Gastroesophageal sphincter (tissue), 4 donors: ENCODE results near the gene FOXJ3. TPM values are rescaled to one million over a fixed set of nuclear protein-coding genes. Genes with fewer than 3 reads are reported as not detected.

Experiments
- ATAC-seq: fragments of 150-250 bp; one replicate; pipeline ENCODE4 v1.9.1; 2016; ENCODE audit warnings: mild to moderate bottlenecking, moderate library complexity
- H3K27ac ChIP-seq, 4 donors: fragments of 200-600 bp; sonication (generic) in 3 of 4; 1 replicate in 3 of 4; 2 replicates in 1 of 4; pipeline ENCODE4 v1.5.1; 2016 to 2019
- H3K27me3 ChIP-seq: fragments of 200-600 bp; sonication (generic); one replicate; pipeline ENCODE4 v1.5.1; 2019
- H3K36me3 ChIP-seq, 2 donors: fragments of 200-600 bp; sonication (generic); one replicate each; pipeline ENCODE4 v1.5.1; 2019; ENCODE audit warnings: control low read depth in 1 of 2
- H3K4me1 ChIP-seq, 3 donors: fragments of 200-600 bp; sonication (generic); 1 replicate in 2 of 3; 2 replicates in 1 of 3; pipeline ENCODE4 v1.5.1; 2016 to 2019; ENCODE audit warnings: control low read depth in 2 of 3
- H3K4me3 ChIP-seq, 2 donors: fragments of 200-600 bp; sonication (generic); one replicate each; pipeline ENCODE4 v1.5.1; 2019; ENCODE audit warnings: mild to moderate bottlenecking in 1 of 2, moderate library complexity in 1 of 2
- H3K9me3 ChIP-seq, 3 donors: fragments of 200-600 bp; sonication (generic); one replicate each; pipeline ENCODE4 v1.5.1; 2017 to 2019; ENCODE audit warnings: control low read depth in 2 of 3
- CTCF ChIP-seq, 4 experiments: fragments of 200-600 bp in 2 of 4; fragments of 450-650 bp in 2 of 4; sonication (generic) in 1 of 4; IDR thresholded peaks; one replicate each; pipeline ENCODE4 v1.5.1; 2017 to 2019; ENCODE audit warnings: antibody characterized with exemption in 4 of 4, mild to moderate bottlenecking in 2 of 4, moderate library complexity in 2 of 4
- EP300 ChIP-seq: sonication (generic); formaldehyde crosslinking; IDR thresholded peaks from one replicate; pipeline ENCODE4 v1.6.1; 2017; ENCODE audit warnings: antibody characterized with exemption, mild to moderate bottlenecking
- POLR2A ChIP-seq, 2 donors: fragments of 450-650 bp; IDR thresholded peaks; one replicate each; pipeline ENCODE4 v1.6.1; 2017; ENCODE audit warnings: antibody characterized with exemption in 2 of 2, mild to moderate bottlenecking in 2 of 2, moderate library complexity in 1 of 2
- POLR2AphosphoS5 ChIP-seq: sonication (generic); formaldehyde crosslinking; IDR thresholded peaks from one replicate; pipeline ENCODE4 v1.6.1; 2017; ENCODE audit warnings: antibody characterized with exemption
- WGBS, 2 donors: methylation state at CpG; one replicate each; pipeline ENCODE4 v1.1.5; 2018; ENCODE audit warnings: low coverage in 1 of 2; 5-methylcytosine and 5-hydroxymethylcytosine counted together
- total RNA-seq, 4 donors: library from RNA; depleted of rRNA; stranded (reverse); fragments of >200 nt; gene quantifications; one replicate each; pipeline ENCODE4 v1.1.0, GENCODE V29; 2016

FOXJ3 gene
- total RNA-seq, 4 donors from 2014 or later, result 36.3 to 57.1 (median 41.4) TPM

DNA sequence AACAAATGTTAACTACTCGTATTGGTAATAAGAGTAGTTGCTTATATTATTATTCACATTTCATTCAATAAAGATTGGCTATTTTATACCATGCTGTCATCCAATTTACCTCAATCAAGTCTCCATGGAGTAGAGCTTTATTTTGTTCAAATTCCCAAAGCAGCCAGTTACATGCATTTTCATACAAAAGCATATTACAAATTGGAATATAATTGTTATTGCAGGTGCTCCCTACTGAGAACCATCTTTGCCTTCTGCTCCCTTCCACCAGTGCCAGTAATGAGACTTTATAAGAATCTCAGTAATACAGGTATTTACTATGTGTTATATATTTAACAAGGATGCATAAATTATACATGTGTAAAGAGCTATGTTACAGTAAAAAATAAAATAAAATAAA is 54.2 kb downstream of the FOXJ3 start:
- no peaks in the 10 kb centered on the region for H3K9me3 ChIP-seq
- H3K4me1 ChIP-seq, result peaks cover 0 to 32% (median 3%) of the 10 kb centered on the region in 3 donors
- WGBS, 2 donors, result 77 to 84% methylated on average over 1 of the region's 1 CpG
- TF ChIP-seq POLR2AphosphoS5 (no peak), POLR2A (IDR thresholded peaks at IDR 0.05) (no peak), EP300 (no peak), CTCF (IDR thresholded peaks at IDR 0.05) (no peak)
- H3K36me3 ChIP-seq, result peaks cover 0 to 12% of the 10 kb centered on the region in 2 donors
- no peaks in the 10 kb centered on the region for H3K27me3 ChIP-seq
- no peak for ATAC-seq
- no peak overlapping the region for H3K27ac ChIP-seq
- H3K4me3 ChIP-seq, result no peak overlapping the region

- H3K27ac ChIP-seq, result no peak overlapping the region
- H3K4me3 ChIP-seq, result no peak overlapping the region
- H3K36me3 ChIP-seq, result peaks cover 0 to 12% of the 10 kb centered on the region in 2 donors
Measured at GRCh38 chr1:42279055-42279454, 56.0 kb downstream of the FOXJ3 start.

GRCh38 chr1:42272920-42273319 is 62.1 kb downstream of the FOXJ3 start:
- 67 to 93% methylated on average over 1 of the region's 1 CpG for WGBS, 2 donors
- no peaks in the 10 kb centered on the region for H3K9me3 ChIP-seq
- peaks cover 0 to 23% (median 0%) of the 10 kb centered on the region in 3 donors for H3K4me1 ChIP-seq
- peaks cover 0 to 12% of the 10 kb centered on the region in 2 donors for H3K36me3 ChIP-seq
- no peaks in the 10 kb centered on the region for H3K27me3 ChIP-seq
- no peak overlapping the region for H3K4me3 ChIP-seq
- H3K27ac ChIP-seq, result no peak overlapping the region
- no peak for ATAC-seq
- TF ChIP-seq EP300 (no peak), POLR2AphosphoS5 (no peak), POLR2A (IDR thresholded peaks at IDR 0.05) (no peak), CTCF (IDR thresholded peaks at IDR 0.05) (no peak)

More at GRCh38 chr1:42279055-42279454, 56.0 kb downstream of the FOXJ3 start:
- TF ChIP-seq POLR2AphosphoS5 (no peak), CTCF (IDR thresholded peaks at IDR 0.05) (no peak), POLR2A (IDR thresholded peaks at IDR 0.05) (no peak), EP300 (no peak)
- no peaks in the 10 kb centered on the region for H3K27me3 ChIP-seq
- peaks cover 0 to 35% (median 3%) of the 10 kb centered on the region in 3 donors for H3K4me1 ChIP-seq
- 19 to 34% methylated on average over 2 of the region's 2 CpGs for WGBS, 2 donors
- ATAC-seq, result no peak
- H3K9me3 ChIP-seq, result no peaks in the 10 kb centered on the region

GRCh38 chr1:42267904-42268303 is 67.1 kb downstream of the FOXJ3 start:
- H3K4me1 ChIP-seq, result peaks cover 5 to 38% (median 7%) of the 10 kb centered on the region in 3 donors
- H3K4me3 ChIP-seq, result no peak overlapping the region
- H3K9me3 ChIP-seq, result no peaks in the 10 kb centered on the region
- TF ChIP-seq POLR2AphosphoS5 (no peak), POLR2A (IDR thresholded peaks at IDR 0.05) (no peak), EP300 (no peak), CTCF (IDR thresholded peaks at IDR 0.05) (no peak)
- no peak overlapping the region for H3K27ac ChIP-seq
- H3K27me3 ChIP-seq, result no peaks in the 10 kb centered on the region
- peaks cover 0 to 6% of the 10 kb centered on the region in 2 donors for H3K36me3 ChIP-seq
- ATAC-seq, result no peak

- Histone ChIP-seq H3K4me1 (peaks cover 5 to 34% (median 7%) of the 10 kb centered on the region in 3 donors), H3K9me3 (no peaks in the 10 kb centered on the region), H3K36me3 (peaks cover 0 to 6% of the 10 kb centered on the region in 2 donors), H3K27me3 (no peaks in the 10 kb centered on the region), H3K4me3 (no peak overlapping the region), H3K27ac (no peak overlapping the region)
- WGBS, 2 donors, result 49 to 68% methylated on average over 4 of the region's 4 CpGs
- TF ChIP-seq POLR2AphosphoS5 (no peak), CTCF (IDR thresholded peaks at IDR 0.05) (no peak), EP300 (no peak), POLR2A (IDR thresholded peaks at IDR 0.05) (no peak)
- no peak for ATAC-seq
Measured at GRCh38 chr1:42266253-42267135, 68.5 kb downstream of the FOXJ3 start.
